ENCODE results near the gene TADA2B. TPM values are rescaled to one million over a fixed set of nuclear protein-coding genes. Genes with fewer than 3 reads are reported as not detected.
A peak's percentile ranks its signal among the peaks of the same experiment; 100 is the strongest.

Gene TADA2B
- total RNA-seq, 2 donors from 2014 or later, result 17.3 to 17.5 TPM

- DNase-seq, result peak; percentile 62
- Mint-ChIP-seq H3K9me3 (no peaks in the 10 kb centered on the region), H3K27ac (no peak overlapping the region), H3K4me3 (peak overlapping the region; percentile 73), H3K27me3 (ENCODE audit: insufficient read depth) (peaks cover 50% of the 10 kb centered on the region), H3K36me3 (ENCODE audit: low read depth) (no peaks in the 10 kb centered on the region), H3K4me1 (peaks cover 5% of the 10 kb centered on the region)
- TF ChIP-seq CTCF (conservative IDR thresholded peaks at IDR 0.05), result no peak
- H3K27me3 ChIP-seq (ENCODE audit: control insufficient read depth, insufficient read depth, low read length, poor library complexity, severe bottlenecking), result peaks cover 32% of the 10 kb centered on the region
- H3K9me3 ChIP-seq (ENCODE audit: control insufficient read depth, low read length), result no peaks in the 10 kb centered on the region
- no peaks in the 10 kb centered on the region for H3K36me3 ChIP-seq (ENCODE audit: control insufficient read depth, insufficient read depth, low read length)
- no peak overlapping the region for H3K27ac ChIP-seq (ENCODE audit: low read depth, low read length)
- H3K4me1 ChIP-seq (ENCODE audit: control insufficient read depth, insufficient read depth, low read length), result no peaks in the 10 kb centered on the region
- WGBS, 2 experiments (ENCODE audit: insufficient coverage in 1 of 2, insufficient read length in 1 of 2), result 61 to 72% methylated on average over 15 to 21 of the region's 21 CpGs
- no peak overlapping the region for H3K9ac ChIP-seq (ENCODE audit: extremely low read depth, low read length, poor library complexity, severe bottlenecking)
- peak overlapping the region; percentile 84 for H3K4me3 ChIP-seq (ENCODE audit: low read length)
Observed at GRCh38 chr4:7103607-7104365, 60.6 kb downstream of the TADA2B start.

GRCh38 chr4:7104366-7105031 lies 61.3 kb downstream of the TADA2B start:
- Histone ChIP-seq H3K27ac (ENCODE audit: low read depth, low read length) (no peak overlapping the region), H3K36me3 (ENCODE audit: control insufficient read depth, insufficient read depth, low read length) (no peaks in the 10 kb centered on the region), H3K27me3 (ENCODE audit: control insufficient read depth, insufficient read depth, low read length, poor library complexity, severe bottlenecking) (peaks cover 32% of the 10 kb centered on the region), H3K4me3 (ENCODE audit: low read length) (no peak overlapping the region), H3K9me3 (ENCODE audit: control insufficient read depth, low read length) (no peaks in the 10 kb centered on the region), H3K9ac (ENCODE audit: extremely low read depth, low read length, poor library complexity, severe bottlenecking) (no peak overlapping the region), H3K4me1 (ENCODE audit: control insufficient read depth, insufficient read depth, low read length) (no peaks in the 10 kb centered on the region)
- Mint-ChIP-seq H3K36me3 (ENCODE audit: low read depth) (no peaks in the 10 kb centered on the region), H3K9me3 (no peaks in the 10 kb centered on the region), H3K4me3 (no peak overlapping the region), H3K27me3 (ENCODE audit: insufficient read depth) (peaks cover 47% of the 10 kb centered on the region), H3K27ac (no peak overlapping the region), H3K4me1 (peaks cover 5% of the 10 kb centered on the region)
- no peak for TF ChIP-seq CTCF (conservative IDR thresholded peaks at IDR 0.05)
- peak; percentile 38 for DNase-seq
- WGBS, 2 experiments (ENCODE audit: insufficient coverage in 1 of 2, insufficient read length in 1 of 2), result 89 to 91% methylated on average over 6 to 7 of the region's 7 CpGs

- Histone ChIP-seq H3K27me3 (ENCODE audit: control insufficient read depth, insufficient read depth, low read length, poor library complexity, severe bottlenecking) (peaks cover 32% of the 10 kb centered on the region), H3K27ac (ENCODE audit: low read depth, low read length) (no peak overlapping the region), H3K9ac (ENCODE audit: extremely low read depth, low read length, poor library complexity, severe bottlenecking) (no peak overlapping the region), H3K36me3 (ENCODE audit: control insufficient read depth, insufficient read depth, low read length) (no peaks in the 10 kb centered on the region), H3K4me3 (ENCODE audit: low read length) (no peak overlapping the region), H3K9me3 (ENCODE audit: control insufficient read depth, low read length) (no peaks in the 10 kb centered on the region), H3K4me1 (ENCODE audit: control insufficient read depth, insufficient read depth, low read length) (no peaks in the 10 kb centered on the region)
- Mint-ChIP-seq H3K36me3 (ENCODE audit: low read depth) (no peaks in the 10 kb centered on the region), H3K27me3 (ENCODE audit: insufficient read depth) (peaks cover 43% of the 10 kb centered on the region), H3K4me1 (peaks cover 5% of the 10 kb centered on the region), H3K4me3 (no peak overlapping the region), H3K9me3 (no peaks in the 10 kb centered on the region), H3K27ac (no peak overlapping the region)
- no peak for TF ChIP-seq CTCF (conservative IDR thresholded peaks at IDR 0.05)
- DNase-seq, result peak; percentile 17
- 89 to 92% methylated on average over 8 to 15 of the region's 15 CpGs for WGBS, 2 experiments (ENCODE audit: insufficient coverage in 1 of 2, insufficient read length in 1 of 2)
Observed at GRCh38 chr4:7105276-7105675, 62.1 kb downstream of the TADA2B start.
